HCT116 (cell line): ENCODE results near the gene ENTPD8. TPM values are rescaled to one million over a fixed set of nuclear protein-coding genes. Genes with fewer than 3 reads are reported as not detected.

Experiments
- CTCF ChIP-seq, 3 experiments: fragments of 200-600 bp in 1 of 3; sonication (generic) in 1 of 3; IDR thresholded peaks in 2 of 3; conservative IDR thresholded peaks in 1 of 3; 2 replicates each; pipeline ENCODE4 v1.5.1; 2012 to 2017; ENCODE audit warnings: low read depth in 2 of 3, low read length in 2 of 3, antibody characterized with exemption in 1 of 3, borderline replicate concordance in 1 of 3, control low read depth in 1 of 3, mild to moderate bottlenecking in 1 of 3, mixed read lengths in 1 of 3, mixed run types in 1 of 3, moderate library complexity in 1 of 3; ENCODE audit not compliant: insufficient read depth in 1 of 3
- EZH2phosphoT487 ChIP-seq: fragments of 200-600 bp; IDR thresholded peaks from 2 replicates; pipeline ENCODE4 v1.6.1; 2018; ENCODE audit warnings: antibody characterized with exemption, borderline replicate concordance
- RAD21 ChIP-seq: IDR thresholded peaks from 2 replicates; pipeline ENCODE4 v1.6.1; 2012; ENCODE audit warnings: low read depth, mild to moderate bottlenecking
- SP1 ChIP-seq: IDR thresholded peaks from 2 replicates; pipeline ENCODE4 v1.6.1; 2012; ENCODE audit warnings: low read depth
- YY1 ChIP-seq: IDR thresholded peaks from 2 replicates; pipeline ENCODE4 v1.6.1; 2011; ENCODE audit warnings: low read length, low read depth, moderate library complexity, mild to moderate bottlenecking; ENCODE audit not compliant: insufficient replicate concordance; ENCODE audit errors: extremely low read depth
- ZBTB33 ChIP-seq: IDR thresholded peaks from 2 replicates; pipeline ENCODE4 v1.6.1; 2011; ENCODE audit warnings: mild to moderate bottlenecking, low read length, moderate library complexity; ENCODE audit not compliant: insufficient replicate concordance; ENCODE audit errors: extremely low read depth
- ZNF274 ChIP-seq: fragments of 200-500 bp; sonication (Bioruptor generic); IDR thresholded peaks from 2 replicates; pipeline ENCODE4 v1.6.1; 2014; ENCODE audit warnings: mild to moderate bottlenecking, low read depth, low read length, inconsistent platforms
- total RNA-seq: library from RNA; stranded (reverse); gene quantifications from one replicate; pipeline ENCODE4 v1.2.1, GENCODE V29; 2021; ENCODE audit not compliant: unreplicated experiment

Gene ENTPD8
- total RNA-seq, 1 experiment from 2014 or later: 1.7 TPM

GRCh38 chr9:137447722-137448601 lies 6.8 kb upstream of the ENTPD8 start (continued):
- TF ChIP-seq YY1 (no peak), RAD21 (no peak), ZNF274 (no peak), EZH2phosphoT487 (no peak), ZBTB33 (no peak), SP1 (no peak), CTCF (IDR thresholded peaks at IDR 0.05 in 2 of 3, conservative IDR thresholded peaks at IDR 0.05 in 1 of 3; ENCODE audit: borderline replicate concordance in 1 of 3, insufficient read depth in 1 of 3, low read depth in 2 of 3, low read length in 2 of 3) (no peak)
